PFSK-1 (cell line): Measurements from ENCODE around the gene CADM4.
A peak's percentile ranks its signal among the peaks of the same experiment; 100 is the strongest.

Experiments
- FOXP2 ChIP-seq: optimal IDR thresholded peaks from 2 replicates; pipeline ENCODE3; 2011; ENCODE audit warnings: borderline replicate concordance, control low read depth, inconsistent platforms; ENCODE audit not compliant: insufficient read depth; ENCODE audit errors: extremely low read length, extremely low read depth
- POLR2AphosphoS5 ChIP-seq: IDR thresholded peaks from 2 replicates; pipeline ENCODE4 v1.6.1; 2012; ENCODE audit warnings: low read depth, mild to moderate bottlenecking, control low read depth, low read length, moderate library complexity
- REST ChIP-seq, 2 experiments: IDR thresholded peaks; 2 replicates each; pipeline versions ENCODE4 v1.6.1 to v1.8.0; 2011 to 2012; ENCODE audit warnings: low read depth in 2 of 2, low read length in 2 of 2, control low read depth in 1 of 2, inconsistent platforms in 1 of 2, mild to moderate bottlenecking in 1 of 2, moderate library complexity in 1 of 2; ENCODE audit not compliant: insufficient read depth in 1 of 2
- SIN3A ChIP-seq: IDR thresholded peaks from 2 replicates; pipeline ENCODE4 v1.6.1; 2012; ENCODE audit warnings: mild to moderate bottlenecking, low read length, moderate library complexity, borderline replicate concordance; ENCODE audit not compliant: insufficient read depth
- TAF1 ChIP-seq: IDR thresholded peaks from 2 replicates; pipeline ENCODE4 v1.6.1; 2012; ENCODE audit warnings: low read length, control low read depth, borderline replicate concordance; ENCODE audit not compliant: insufficient read depth

Gene CADM4

GRCh38 chr19:43575955-43576878 lies 63.4 kb downstream of the CADM4 start:
- TF ChIP-seq REST (IDR thresholded peaks at IDR 0.05; ENCODE audit: insufficient read depth in 1 of 2, low read depth in 2 of 2, low read length in 2 of 2) = no peak
- TF ChIP-seq POLR2AphosphoS5 = no peak
- TF ChIP-seq SIN3A = no peak
- no peak for TF ChIP-seq TAF1
- TF ChIP-seq FOXP2 = no peak

DNA sequence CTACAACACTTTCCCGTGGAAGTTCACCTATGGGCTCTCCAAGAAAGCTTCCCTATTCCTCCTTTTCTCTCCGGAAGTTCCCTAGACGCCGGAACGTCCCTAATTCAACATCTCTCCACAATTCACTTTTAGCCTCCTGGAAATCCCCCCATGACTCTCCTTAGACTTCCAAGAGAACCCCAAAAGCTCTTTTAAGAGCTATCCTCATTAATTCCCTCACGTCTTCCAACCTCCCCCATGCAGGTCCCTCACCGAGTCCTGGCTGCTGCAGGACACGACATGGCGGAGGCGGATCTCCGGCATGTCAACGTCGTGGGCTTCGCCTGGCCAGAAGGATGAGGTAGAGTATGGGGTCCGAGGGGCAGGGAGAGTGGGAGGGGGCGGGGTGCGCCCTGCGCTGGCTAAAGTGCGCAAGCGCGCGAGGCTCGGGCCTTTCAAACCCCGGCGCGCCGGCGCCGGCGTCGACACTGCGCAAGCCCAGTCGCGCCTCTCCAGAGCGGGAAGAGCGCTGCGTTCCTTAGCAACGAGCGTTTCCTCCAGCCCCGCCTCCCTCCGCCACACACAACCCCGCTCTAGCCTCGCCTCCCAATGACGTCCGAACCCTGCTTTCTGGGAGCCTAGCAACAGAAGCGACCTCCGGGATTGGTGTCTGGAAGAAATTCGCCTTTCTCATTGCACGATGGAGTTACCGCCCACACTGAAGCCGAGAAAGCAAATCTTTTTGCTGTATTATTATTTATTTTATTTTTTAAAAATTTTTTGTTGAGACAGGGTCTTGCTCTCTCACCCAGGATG lies 64.3 kb downstream of the CADM4 start, which contains the start of the genes PINLYP and XRCC1:
TSS of gene PINLYP (plus strand) at position 646 of the 795 bp plus-strand sequence. CDS start 1,391 bp downstream, outside the sequence.
TSS of gene XRCC1 (minus strand) at position 372 of the 795 bp plus-strand sequence. CDS start at position 303, 69 bp downstream.
- TF ChIP-seq TAF1 (no peak), SIN3A (no peak), POLR2AphosphoS5 (peak; percentile 56; the same call in 1 of the 2 replicates), FOXP2 (peak; percentile 70), REST (IDR thresholded peaks at IDR 0.05; ENCODE audit: insufficient read depth in 1 of 2, low read depth in 2 of 2, low read length in 2 of 2) (no peak)

GRCh38 chr19:43574424-43575155 lies 65.1 kb downstream of the CADM4 start:
- no peak for TF ChIP-seq FOXP2
- no peak for TF ChIP-seq SIN3A
- TF ChIP-seq POLR2AphosphoS5 = peak; percentile 52; the same call in 1 of the 2 replicates
- TF ChIP-seq REST (IDR thresholded peaks at IDR 0.05; ENCODE audit: insufficient read depth in 1 of 2, low read depth in 2 of 2, low read length in 2 of 2) = no peak
- no peak for TF ChIP-seq TAF1
